ENCODE results near the gene CTNNA3.
"Not testable (repeated sequence)": the region's sequence is repeated elsewhere in the genome, so short reads cannot be mapped to it uniquely, and the experiment has no call there.

CTNNA3 gene

DNA sequence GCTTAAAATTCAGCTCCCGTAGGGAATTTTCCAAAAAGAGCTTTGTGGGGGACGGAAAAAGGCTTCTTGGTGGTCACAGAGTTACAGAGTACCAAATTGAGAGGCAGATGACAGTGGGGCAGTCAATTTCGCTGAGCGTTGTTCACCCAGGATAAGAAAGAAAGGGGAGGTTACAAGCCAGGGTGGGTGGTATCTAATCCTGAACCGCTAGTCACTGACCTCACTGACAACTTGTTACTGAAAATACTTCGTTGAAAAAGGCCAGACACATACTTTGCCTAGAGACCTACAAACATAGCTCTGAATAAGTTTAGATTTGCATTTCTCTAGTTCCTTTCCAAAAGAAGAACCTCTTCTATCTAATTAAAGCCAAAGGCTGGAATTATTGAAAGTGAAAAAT lies at the start of gene CTNNA3:
TSS of gene CTNNA3 (minus strand) at position 167 of the 400 bp plus-strand sequence.
- DNase-seq = no peak

DNA sequence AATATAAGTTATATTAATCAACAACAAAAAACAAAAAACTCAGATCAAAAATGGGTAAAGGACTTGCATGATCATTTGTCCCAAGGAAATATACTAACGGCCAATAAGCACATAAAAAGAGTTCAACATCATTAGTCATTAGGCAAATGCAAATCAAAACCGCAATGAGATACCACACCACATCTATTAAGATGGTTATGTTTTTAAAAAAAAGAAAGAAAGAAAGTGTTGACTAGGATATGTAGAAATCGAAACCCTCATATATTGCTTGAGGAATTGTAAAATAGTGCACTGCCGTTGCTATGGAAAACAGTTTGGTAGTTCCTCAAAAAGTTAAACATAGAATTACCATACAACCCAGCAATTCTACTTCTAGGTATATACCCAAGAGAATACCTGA lies 39.4 kb upstream of the CTNNA3 start:
- DNase-seq = no peak

GRCh38 chr10:67733511-67733910 lies 37.5 kb upstream of the CTNNA3 start:
- DNase-seq = no peak

DNA sequence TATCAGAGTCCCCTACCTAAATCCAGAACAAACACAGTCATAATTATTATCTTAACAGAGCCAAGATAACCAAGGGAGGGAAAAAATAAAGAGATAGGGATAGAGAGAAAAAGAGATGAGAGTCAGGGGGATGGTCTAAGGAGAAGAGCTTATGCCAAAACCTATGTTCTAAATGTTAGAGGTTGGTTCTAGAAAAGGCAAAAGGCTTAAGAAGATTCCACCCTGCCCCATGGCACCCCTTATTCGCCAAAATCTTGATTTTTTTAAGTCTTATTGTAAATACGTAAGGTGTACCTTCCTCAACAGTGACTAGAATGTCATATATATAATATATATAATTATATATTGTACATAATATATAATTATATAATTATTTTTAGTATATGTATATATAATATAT lies 29.6 kb upstream of the CTNNA3 start:
- no peak for DNase-seq

DNA sequence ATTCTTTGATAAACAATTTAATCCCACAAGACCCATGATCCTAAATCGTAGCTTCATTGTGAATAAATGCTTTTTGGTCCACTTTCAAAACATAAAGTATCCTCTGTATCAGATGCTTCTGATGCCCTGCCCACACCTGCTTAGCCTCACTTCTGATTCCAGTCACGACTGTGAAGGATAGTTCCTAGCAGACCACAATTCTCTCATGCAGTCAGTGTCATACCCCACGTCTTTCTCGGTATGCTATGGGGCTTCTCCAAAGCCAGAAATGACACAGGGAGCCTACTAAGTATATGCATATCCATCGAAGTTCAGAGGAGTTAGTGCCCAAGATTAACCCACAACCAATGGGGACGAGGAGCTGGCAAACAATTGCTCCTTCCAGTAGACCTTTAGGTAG lies 27.6 kb upstream of the CTNNA3 start:
- DNase-seq = no peak

DNA sequence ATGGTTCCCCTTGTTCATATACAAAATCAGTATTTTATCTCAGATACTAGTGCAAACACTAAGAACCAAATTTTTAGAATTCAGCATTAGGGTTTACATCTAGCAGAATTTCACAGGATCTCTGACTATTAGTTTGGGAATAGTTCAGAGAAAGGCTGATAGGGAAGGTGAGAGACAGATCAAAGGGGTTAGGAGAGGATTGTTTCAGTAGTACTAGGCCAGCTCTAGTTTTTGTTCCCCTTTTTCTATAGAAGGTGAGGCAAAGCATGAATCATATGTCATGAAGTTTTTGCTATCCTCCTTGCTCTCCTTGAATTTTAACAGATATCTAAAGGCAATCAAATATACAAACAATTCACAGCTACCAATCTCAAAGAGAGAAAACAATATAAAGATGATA lies 26.1 kb upstream of the CTNNA3 start:
- no peak for DNase-seq

DNA sequence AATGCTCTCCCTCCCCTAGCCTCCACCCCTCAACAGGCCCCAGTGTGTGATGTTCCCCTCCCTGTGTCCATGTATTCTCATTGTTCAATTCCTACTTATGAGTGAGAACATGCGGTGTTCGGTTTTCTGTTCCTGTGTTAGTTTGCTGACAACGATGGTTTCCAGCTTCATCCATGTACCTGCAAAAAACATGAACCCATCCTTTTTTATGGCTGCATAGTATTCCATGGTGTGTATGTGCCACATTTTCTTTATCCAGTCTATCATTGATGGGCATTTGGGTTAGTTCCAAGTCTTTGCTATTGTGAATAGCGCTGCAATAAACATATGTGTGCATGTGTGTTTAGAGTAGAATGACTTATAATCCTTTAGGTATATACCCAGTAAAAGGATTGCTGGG lies 20.5 kb upstream of the CTNNA3 start:
- DNase-seq = not testable (repeated sequence)

DNA sequence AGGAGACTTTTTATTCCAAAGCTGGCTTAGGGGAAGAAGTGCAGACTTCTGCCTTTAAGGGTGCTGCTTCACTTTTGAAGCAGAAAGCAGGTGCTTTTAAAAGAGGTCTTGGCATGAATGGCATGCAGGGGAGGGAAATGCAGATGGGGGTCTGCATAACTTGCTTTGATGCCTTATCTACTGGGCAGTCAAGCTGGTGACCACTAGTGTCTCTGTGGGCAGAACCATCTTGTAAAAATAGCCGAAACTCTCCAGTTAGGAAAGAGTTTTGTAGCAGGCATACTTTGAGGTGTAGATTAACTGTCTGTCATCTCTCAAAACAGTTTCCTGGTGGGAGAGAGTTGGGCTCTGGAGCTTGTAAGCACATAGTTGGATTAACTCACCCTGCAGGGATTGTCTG lies 9.9 kb upstream of the CTNNA3 start:
- no peak for DNase-seq

GRCh38 chr10:67699613-67700270 lies 3.7 kb upstream of the CTNNA3 start:
- DNase-seq = not testable (repeated sequence)

DNA sequence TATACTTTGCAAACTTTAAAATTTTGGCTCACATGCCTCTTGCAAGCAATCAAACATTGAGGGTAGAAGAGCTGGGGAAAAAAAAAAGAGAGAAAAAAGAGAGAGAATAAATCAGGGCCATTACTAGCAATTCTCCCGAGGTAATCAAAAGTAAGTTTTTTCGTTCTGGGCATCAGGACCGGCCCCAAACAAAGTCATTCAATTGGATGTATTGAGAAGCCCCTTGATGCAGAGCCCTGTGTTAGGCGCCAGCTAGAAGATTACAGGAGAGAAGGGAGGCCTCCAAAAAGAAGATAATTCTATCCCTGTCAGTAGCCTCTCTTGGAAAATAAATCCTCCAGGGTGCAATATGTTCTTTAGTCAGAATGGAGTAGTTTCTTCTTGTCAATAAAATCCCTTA lies 2.2 kb upstream of the CTNNA3 start:
- no peak for DNase-seq

- no peak for DNase-seq
Measured at GRCh38 chr10:67697724-67698131, 1.7 kb upstream of the CTNNA3 start.

- no peak for DNase-seq
Measured at GRCh38 chr10:67696679-67697078, 684 bp upstream of the CTNNA3 start.

- DNase-seq = no peak
Measured at GRCh38 chr10:67695555-67695954, 440 bp downstream of the CTNNA3 start.

GRCh38 chr10:67691861-67692260 lies 4.1 kb downstream of the CTNNA3 start:
- not testable (repeated sequence) for DNase-seq

GRCh38 chr10:67690540-67690939 lies 5.5 kb downstream of the CTNNA3 start:
- not testable (repeated sequence) for DNase-seq

DNA sequence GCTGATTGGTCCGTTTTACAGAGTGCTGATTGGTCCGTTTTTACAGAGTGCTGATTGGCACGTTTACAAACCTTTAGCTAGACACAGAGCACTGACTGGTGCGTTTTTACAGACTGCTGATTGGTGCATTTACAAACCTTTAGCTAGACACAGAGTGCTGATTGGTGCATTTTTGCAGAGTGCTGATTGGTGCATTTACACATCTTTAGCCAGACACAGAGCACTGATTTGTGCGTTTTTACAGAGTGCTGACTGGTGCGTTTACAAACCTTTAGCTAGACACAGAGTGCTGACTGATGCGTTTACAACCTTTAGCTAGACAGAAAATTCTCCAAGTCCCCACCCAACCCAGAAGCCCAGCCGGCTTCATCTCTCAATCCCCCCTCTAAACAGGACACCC lies 11.9 kb downstream of the CTNNA3 start:
- not testable (repeated sequence) for DNase-seq

GRCh38 chr10:67678335-67678974 lies 17.5 kb downstream of the CTNNA3 start:
- DNase-seq = no peak

DNA sequence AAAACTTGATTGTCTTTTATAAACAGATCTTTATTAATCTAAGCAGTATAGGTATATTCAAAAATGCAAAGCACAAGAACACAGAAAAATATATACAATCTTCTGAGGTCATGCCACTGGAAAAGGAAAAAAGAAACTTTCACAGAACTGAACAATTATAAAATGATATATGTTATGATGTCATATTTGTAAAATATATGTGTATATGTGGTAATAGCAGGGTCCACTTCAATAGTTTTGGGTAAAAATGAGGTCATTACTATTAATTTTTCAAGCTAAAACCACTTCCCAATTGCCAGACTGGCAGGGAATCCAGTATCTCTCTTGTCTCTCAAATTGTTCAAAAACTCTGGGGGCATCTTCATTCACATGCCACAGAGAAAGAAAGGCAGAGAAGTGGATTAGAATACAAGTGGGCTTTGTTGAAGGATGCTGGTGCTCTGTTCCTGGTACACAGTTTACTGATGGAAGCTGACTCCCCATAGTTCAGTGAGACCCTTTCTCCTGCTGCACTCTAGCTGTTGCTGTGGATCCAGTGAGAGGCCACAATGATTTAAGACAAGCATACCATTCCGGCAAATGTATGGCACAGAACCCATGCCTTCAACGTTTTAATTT lies 19.7 kb downstream of the CTNNA3 start:
- no peak for DNase-seq

DNA sequence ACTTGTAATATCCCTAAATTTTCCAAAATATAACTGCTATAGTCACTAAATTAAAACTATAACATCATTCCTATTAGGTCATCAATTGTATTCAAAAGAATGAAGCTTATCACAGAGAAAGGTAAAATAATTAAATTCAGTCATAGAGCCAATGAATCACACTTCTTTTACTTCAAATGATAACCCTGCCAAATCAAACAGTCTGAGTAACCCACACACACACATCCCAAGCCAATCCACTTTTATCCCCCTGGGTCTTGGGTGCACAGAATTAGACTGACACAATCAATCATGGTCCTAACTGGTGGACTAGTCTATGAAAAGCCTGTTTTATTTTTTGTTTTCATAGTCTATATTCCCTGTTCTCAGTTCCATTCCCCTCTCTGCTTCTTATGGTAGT lies 25.6 kb downstream of the CTNNA3 start:
- DNase-seq = no peak

DNA sequence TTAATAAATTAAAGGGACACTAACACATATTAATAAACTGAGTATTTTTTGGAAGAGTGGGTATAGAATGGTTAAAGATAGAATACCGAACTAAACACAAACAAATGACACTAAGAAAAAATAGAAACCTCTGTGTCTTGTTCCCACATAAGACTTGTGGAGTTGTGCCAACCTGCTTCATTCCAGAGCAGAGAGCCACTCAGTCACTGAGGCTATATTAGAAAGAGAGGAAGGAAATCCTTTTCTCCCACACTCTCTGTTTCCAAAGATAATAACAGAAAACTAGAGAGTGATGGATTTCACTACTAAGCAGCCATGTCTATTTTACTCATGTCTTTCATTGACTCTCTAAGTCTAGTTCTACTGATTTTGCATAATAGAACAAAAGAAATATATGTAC lies 26.0 kb downstream of the CTNNA3 start:
- no peak for DNase-seq

DNA sequence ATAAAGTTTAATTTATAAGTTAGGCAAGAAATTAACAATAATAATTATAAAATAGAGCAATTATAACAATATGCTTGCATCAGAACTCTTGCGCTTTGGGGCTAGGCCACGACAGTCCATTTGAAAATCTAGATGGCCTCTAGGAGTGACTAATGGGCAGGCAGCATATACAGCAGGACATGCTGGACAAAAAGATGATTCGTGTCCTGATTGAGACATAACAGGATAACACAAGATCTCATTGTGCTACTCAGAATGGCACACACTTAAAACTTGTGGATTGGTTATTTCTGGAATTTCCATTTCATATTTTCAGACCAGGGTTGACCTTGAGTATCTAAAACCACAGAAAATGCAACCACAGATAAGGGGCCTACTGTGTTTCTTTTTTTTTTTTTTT lies 27.5 kb downstream of the CTNNA3 start:
- no peak for DNase-seq

GRCh38 chr10:67667035-67667425 lies 29.0 kb downstream of the CTNNA3 start:
- DNase-seq = no peak

DNA sequence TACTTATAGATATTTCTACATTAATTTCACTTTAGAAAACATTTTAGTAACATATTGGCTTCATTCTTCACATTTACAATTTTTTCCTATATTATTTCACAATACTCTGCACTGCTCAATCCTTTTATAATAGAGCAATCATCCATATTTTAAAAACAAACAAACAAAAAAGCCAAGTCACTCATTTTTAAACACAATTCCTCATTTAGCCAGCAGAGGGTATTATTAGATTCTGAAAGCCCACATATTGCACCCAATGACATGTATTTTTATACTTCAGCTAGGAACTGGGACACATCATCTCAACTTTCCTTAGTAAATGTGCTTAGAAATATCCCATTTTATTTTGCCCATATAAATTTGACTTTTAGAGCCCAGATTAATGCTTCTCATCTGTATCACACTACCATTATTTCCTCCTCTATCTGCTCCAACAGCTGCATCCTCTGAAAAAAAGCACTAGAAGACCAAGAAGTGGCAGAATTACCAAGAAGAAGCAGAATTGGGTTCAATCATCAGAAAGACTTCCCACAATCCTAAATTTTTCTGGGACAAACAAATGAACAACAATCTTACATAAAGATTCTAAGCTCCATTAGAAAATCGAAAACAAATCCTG lies 29.5 kb downstream of the CTNNA3 start:
- no peak for DNase-seq

DNA sequence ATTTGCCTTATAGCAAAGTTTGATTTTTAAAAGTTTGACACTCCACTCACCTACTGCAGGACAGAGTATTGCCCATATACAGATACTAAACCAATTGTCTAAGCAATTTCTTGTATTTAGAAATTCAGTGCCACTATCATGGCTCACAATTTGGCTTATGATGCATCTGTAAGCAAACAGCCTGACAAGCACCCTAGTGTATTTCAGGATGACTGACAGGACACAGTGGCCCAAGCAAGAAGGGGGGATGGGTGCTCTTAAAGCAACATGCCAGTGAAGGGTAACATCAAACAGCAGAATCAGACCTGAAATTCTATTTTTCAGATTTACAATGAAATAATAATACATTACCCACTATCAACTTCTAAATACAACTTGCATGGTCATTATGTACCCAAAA lies 30.5 kb downstream of the CTNNA3 start:
- no peak for DNase-seq
